Adrenal gland (tissue), 12 donors: ENCODE results near the gene MGRN1. TPM values are rescaled to one million over a fixed set of nuclear protein-coding genes. Genes with fewer than 3 reads are reported as not detected.

Source experiments
- DNase-seq, 7 donors: peaks; one replicate each; pipeline ENCODE4 v3.0.0-alpha.2; 2019 to 2020
- H3K27ac ChIP-seq, 5 donors: fragments of 200-600 bp; sonication (generic) in 4 of 5; 1 replicate in 3 of 5; 2 replicates in 2 of 5; pipeline versions ENCODE4 v1.5.1 to v1.8.0; 2016 to 2020; ENCODE audit warnings: mild to moderate bottlenecking in 1 of 5
- H3K27me3 ChIP-seq: fragments of 200-600 bp; 2 replicates; pipeline ENCODE4 v1.8.0; 2021
- H3K36me3 ChIP-seq, 2 donors: fragments of 200-600 bp; replicated peaks in 1 of 2; 1 replicate in 1 of 2; 2 replicates in 1 of 2; pipeline versions ENCODE4 v1.5.1 to v1.8.0; 2018 to 2022
- H3K4me1 ChIP-seq, 2 donors: fragments of 200-600 bp; replicated peaks in 1 of 2; 1 replicate in 1 of 2; 2 replicates in 1 of 2; pipeline versions ENCODE4 v1.5.1 to v1.8.0; 2018 to 2021
- H3K4me3 ChIP-seq, 4 donors: fragments of 200-600 bp; sonication (generic) in 3 of 4; one replicate each; pipeline ENCODE4 v1.5.1; 2016 to 2018
- H3K9me3 ChIP-seq, 3 donors: fragments of 200-600 bp; sonication (generic) in 1 of 3; replicated peaks in 1 of 3; 1 replicate in 2 of 3; 2 replicates in 1 of 3; pipeline versions ENCODE4 v1.5.1 to v1.8.0; 2016 to 2021
- POLR2A ChIP-seq, 2 donors: fragments of 450-650 bp; IDR thresholded peaks; one replicate each; pipeline ENCODE4 v1.6.1; 2017; ENCODE audit warnings: antibody characterized with exemption in 2 of 2, mild to moderate bottlenecking in 2 of 2, moderate library complexity in 1 of 2
- WGBS, 4 donors: extraction: QIAGEN DNeasy Blood & Tissue Kit in 2 of 4; methylation state at CpG; one replicate each; pipeline versions ENCODE4 v1.1.5 to v1.1.7; 2013 to 2017; 5-methylcytosine and 5-hydroxymethylcytosine counted together
- intact Hi-C, 2 donors: fragments of 100-400 bp; cut with DNase I; formaldehyde crosslinking; loops; one replicate each; pipeline versions ENCODE4 v1.14.1 to v1.15.0; 2022 to 2023
- polyA plus RNA-seq, 3 donors: library from polyadenylated mRNA; stranded (reverse); fragments of 200-250 nt in 2 of 3; fragments of 350-450 nt in 1 of 3; fragmentation: Illumina TruSeq in 1 of 3; extraction: RNeasy Lipid Tissue Mini Kit (QIAGEN cat#74804) in 1 of 3; gene quantifications; one replicate each; pipeline ENCODE4 v1.2.3, GENCODE V29; 2013 to 2014
- total RNA-seq, 9 donors: library from RNA; depleted of rRNA in 4 of 9; stranded (reverse); fragments of >200 nt in 4 of 9; fragments of 120-200 nt in 1 of 9; fragmentation: NEBNext Ultra II Directional in 1 of 9; extraction: Animal tissue kit (Norgen Biotek cat#: 25700) in 1 of 9; gene quantifications; one replicate each; pipeline versions ENCODE4 v1.1.0 to v1.2.4, GENCODE V29; 2013 to 2023
- TF ChIP-seq, protein P1 (sequence below), 6 experiments: fragments of 450-650 bp in 4 of 6; fragments of 200-600 bp in 2 of 6; sonication (generic) in 1 of 6; IDR thresholded peaks; 1 replicate in 5 of 6; 2 replicates in 1 of 6; pipeline versions ENCODE4 v1.5.1 to v1.8.0; 2016 to 2021; ENCODE audit warnings: antibody characterized with exemption in 6 of 6, mild to moderate bottlenecking in 2 of 6, moderate library complexity in 1 of 6
- donor health status: healthy with polysubstance abuse.
- donor health status: Bipolar disorder and iron deficiency.
- donor health status: DM: yes; HTN: yes; CAD: no.
- donor health status: DM: no; HTN: no; CAD: no.
- donor health status: DM: no; HTN: no; CAD: no.
- donor health status: DM: yes; HTN: yes; CAD: no.

Gene MGRN1
- total and polyA plus RNA-seq, 12 donors: 17.5 to 94.1 (median 58.4) TPM

DNA sequence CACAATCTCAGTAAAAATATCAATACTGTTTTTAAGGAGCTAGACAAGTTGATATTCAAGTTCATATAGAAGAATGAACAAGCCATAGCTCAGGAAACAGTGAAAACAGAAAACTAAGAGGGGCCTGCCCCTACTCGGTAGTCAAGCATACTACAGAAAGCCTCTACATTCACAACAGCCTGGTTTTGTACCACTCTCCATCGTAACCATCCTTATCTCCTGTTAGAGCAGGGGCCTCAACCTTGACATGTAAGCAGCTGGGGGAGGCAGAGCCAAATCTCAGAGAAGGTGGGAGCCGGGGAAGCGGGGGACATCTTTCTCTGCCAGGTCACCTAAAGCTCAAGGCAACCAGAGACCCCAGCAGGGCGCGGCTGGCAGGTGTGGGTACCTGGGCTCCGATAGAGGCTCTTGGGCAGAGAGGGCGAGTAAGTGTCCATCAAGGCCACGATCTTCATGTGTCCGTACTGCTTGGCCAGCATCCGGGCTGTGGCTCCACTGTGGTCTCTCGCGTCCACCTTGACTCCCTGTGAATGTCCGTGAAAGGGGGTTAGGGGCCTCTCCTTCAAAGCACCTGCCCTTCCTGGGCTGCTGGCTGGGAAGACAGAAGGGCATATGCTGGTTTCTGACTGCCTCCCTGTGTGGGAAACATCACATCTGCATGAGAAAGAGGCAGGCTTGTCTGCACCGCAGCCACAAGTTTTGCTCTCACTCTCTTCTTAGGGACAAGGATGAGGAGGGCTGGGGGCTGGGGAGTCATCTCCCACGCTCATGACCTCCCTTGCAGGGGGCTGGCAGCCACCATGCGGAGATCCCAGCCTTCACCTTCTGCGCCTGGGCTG lies 89.3 kb downstream of the MGRN1 start:
- Histone ChIP-seq H3K4me3 (no peak overlapping the region), H3K36me3 (peaks cover 0 to 39% of the 10 kb centered on the region in 2 donors), H3K27ac (no peak overlapping the region), H3K27me3 (no peaks in the 10 kb centered on the region), H3K9me3 (no peaks in the 10 kb centered on the region), H3K4me1 (no peaks in the 10 kb centered on the region)
- TF ChIP-seq POLR2A (IDR thresholded peaks at IDR 0.05): no peak
- TF ChIP-seq, protein P1, sequence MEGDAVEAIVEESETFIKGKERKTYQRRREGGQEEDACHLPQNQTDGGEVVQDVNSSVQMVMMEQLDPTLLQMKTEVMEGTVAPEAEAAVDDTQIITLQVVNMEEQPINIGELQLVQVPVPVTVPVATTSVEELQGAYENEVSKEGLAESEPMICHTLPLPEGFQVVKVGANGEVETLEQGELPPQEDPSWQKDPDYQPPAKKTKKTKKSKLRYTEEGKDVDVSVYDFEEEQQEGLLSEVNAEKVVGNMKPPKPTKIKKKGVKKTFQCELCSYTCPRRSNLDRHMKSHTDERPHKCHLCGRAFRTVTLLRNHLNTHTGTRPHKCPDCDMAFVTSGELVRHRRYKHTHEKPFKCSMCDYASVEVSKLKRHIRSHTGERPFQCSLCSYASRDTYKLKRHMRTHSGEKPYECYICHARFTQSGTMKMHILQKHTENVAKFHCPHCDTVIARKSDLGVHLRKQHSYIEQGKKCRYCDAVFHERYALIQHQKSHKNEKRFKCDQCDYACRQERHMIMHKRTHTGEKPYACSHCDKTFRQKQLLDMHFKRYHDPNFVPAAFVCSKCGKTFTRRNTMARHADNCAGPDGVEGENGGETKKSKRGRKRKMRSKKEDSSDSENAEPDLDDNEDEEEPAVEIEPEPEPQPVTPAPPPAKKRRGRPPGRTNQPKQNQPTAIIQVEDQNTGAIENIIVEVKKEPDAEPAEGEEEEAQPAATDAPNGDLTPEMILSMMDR (IDR thresholded peaks at IDR 0.05): no peak
- no peak for DNase-seq
- intact Hi-C loops: no loop called here
- WGBS, 4 donors: 81 to 85% (median 82%) methylated on average over 16 to 18 of the region's 18 CpGs

DNA sequence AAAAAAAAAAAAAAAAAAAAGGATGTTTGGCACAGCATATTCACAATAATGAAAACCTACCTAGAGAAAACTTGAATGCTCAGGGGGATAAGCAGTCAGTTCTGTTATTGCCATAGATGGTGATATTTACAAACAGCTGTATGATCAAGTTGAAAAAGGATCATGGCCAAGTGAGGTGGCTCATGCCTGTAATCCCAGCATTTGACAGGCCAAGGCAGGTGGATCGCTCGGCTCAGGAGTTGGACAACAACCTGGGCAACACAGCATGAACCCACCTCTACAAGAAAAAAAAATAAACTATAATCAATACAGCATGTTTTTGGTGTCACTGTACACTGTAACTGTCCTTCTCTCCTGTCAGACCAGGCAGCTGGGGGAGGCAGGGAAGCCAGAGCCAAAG lies 90.4 kb downstream of the MGRN1 start:
- 90 to 100% (median 97%) methylated on average over 2 of the region's 2 CpGs for WGBS, 4 donors
- H3K36me3 ChIP-seq: peaks cover 0 to 33% of the 10 kb centered on the region in 2 donors
- intact Hi-C loops: no loop called here

DNA sequence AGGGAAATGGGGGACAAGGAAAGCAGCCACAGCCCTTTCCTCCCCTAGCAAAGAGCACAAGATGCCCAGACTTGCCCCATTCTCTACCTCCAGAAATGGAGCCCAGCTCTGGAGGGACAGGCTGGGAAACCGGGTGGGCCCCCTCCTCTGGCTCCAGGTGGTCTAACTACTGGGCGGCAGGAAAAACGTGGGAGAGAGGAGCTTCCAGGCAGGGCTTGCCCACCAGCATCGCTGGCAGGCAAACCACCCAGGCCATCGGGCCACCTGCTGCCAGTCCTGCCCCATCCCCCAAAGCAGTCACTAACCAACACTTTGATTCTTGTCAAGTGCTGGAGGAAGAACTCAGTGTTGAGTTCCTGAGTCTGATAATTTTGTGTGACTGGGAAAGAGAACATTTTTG lies 93.8 kb downstream of the MGRN1 start:
- no peak overlapping the region for H3K4me3 ChIP-seq
- H3K36me3 ChIP-seq: peaks cover 0 to 18% of the 10 kb centered on the region in 2 donors
- DNase-seq: no peak
- TF ChIP-seq, protein P1 (IDR thresholded peaks at IDR 0.05): no peak
- no peak for TF ChIP-seq POLR2A (IDR thresholded peaks at IDR 0.05)
- intact Hi-C loops: no loop called here
- H3K9me3 ChIP-seq: no peaks in the 10 kb centered on the region
- 73 to 92% (median 81%) methylated on average over 2 to 5 of the region's 5 CpGs for WGBS, 4 donors
- no peak overlapping the region for H3K27ac ChIP-seq
- H3K4me1 ChIP-seq: no peaks in the 10 kb centered on the region
- no peaks in the 10 kb centered on the region for H3K27me3 ChIP-seq

More for the DNA sequence above, 90.4 kb downstream of the MGRN1 start:
- Histone ChIP-seq H3K4me3 (no peak overlapping the region), H3K27ac (no peak overlapping the region), H3K4me1 (no peaks in the 10 kb centered on the region), H3K9me3 (no peaks in the 10 kb centered on the region), H3K27me3 (no peaks in the 10 kb centered on the region)
- DNase-seq: no peak
- TF ChIP-seq, protein P1 (IDR thresholded peaks at IDR 0.05): no peak

DNA sequence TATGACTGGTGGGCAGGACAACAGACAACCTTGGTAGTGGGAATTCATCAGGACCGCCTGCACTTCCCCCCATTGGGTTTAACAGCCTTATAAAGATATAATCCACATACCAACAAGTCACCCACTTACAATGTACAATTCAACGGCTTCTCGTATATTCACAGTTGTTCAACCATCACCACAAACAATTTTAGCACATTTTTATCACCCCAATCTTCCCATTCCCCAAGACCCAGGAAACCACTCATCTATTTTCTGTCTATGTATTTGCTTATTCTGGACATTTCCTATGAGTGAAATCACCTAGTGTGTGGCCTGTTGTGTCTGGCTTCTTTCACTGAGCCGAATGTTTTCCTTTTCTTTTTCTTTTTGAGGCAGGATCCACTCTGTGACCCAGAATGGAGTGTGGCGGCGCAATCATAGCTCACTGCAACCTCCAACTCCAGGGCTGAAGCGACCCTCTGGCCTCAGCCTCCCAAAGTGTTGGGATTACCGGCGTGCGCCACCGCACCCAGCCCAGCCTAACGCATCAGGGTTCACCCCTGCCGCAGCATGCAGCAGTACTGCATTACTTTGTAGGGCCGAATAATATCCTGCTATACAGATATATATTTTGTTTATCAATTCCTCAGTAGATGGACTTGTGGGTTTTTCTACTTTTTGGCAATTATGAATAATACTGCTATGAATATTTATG lies 98.6 kb downstream of the MGRN1 start:
- H3K27me3 ChIP-seq: no peaks in the 10 kb centered on the region
- H3K9me3 ChIP-seq: no peaks in the 10 kb centered on the region
- no peak overlapping the region for H3K27ac ChIP-seq
- intact Hi-C loops: no loop called here
- H3K36me3 ChIP-seq: peaks cover 0 to 13% of the 10 kb centered on the region in 2 donors
- DNase-seq: no peak
- no peak overlapping the region for H3K4me3 ChIP-seq
- H3K4me1 ChIP-seq: no peaks in the 10 kb centered on the region
- WGBS, 4 donors: 94 to 97% (median 96%) methylated on average over 14 of the region's 14 CpGs
- TF ChIP-seq, protein P1 (IDR thresholded peaks at IDR 0.05): no peak
- TF ChIP-seq POLR2A (IDR thresholded peaks at IDR 0.05): no peak
